Bronchial epithelial cell (primary cell): ENCODE measurements around the gene SH2B3. TPM values are rescaled to one million over a fixed set of nuclear protein-coding genes. Genes with fewer than 3 reads are reported as not detected.
A peak's percentile ranks its signal among the peaks of the same experiment; 100 is the strongest.

Experiments used
- DNase-seq: peaks from one replicate; pipeline ENCODE4 v3.0.0-alpha.2; 2010; ENCODE audit warnings: low read depth
- FAIRE-seq: peaks from 2 replicates; lab custom pipeline; 2011; peaks lifted over from hg19 to GRCh38; lab: Jason Lieb, UNC
- H3K27me3 ChIP-seq: 2 replicates; pipeline ENCODE4 v1.5.1; 2011; ENCODE audit warnings: low read length; ENCODE audit not compliant: control insufficient read depth, insufficient read depth
- H3K36me3 ChIP-seq: 2 replicates; pipeline ENCODE4 v1.5.1; 2011; ENCODE audit warnings: low read length; ENCODE audit not compliant: control insufficient read depth, insufficient read depth
- H3K4me3 ChIP-seq: 2 replicates; pipeline ENCODE4 v1.5.1; 2011; ENCODE audit warnings: mild to moderate bottlenecking, low read depth, low read length, control low read depth
- CTCF ChIP-seq: IDR thresholded peaks from 2 replicates; pipeline ENCODE4 v1.5.1; 2011; ENCODE audit warnings: mild to moderate bottlenecking, moderate library complexity, low read length, control low read depth, inconsistent platforms; ENCODE audit not compliant: insufficient read depth, severe bottlenecking
- total RNA-seq: library from RNA; depleted of rRNA; stranded (reverse); fragments of >200 nt; gene quantifications from 2 replicates; pipeline ENCODE4 v1.2.1, GENCODE V29; 2014

SH2B3 gene
- total RNA-seq, 1 donor from 2014 or later = 2.4 TPM

- H3K36me3 ChIP-seq = peaks cover 2% of the 10 kb centered on the region
- H3K4me3 ChIP-seq = no peak overlapping the region
- FAIRE-seq (no peak), DNase-seq (no peak)
- H3K27me3 ChIP-seq = no peaks in the 10 kb centered on the region
- no peak for TF ChIP-seq CTCF
These were observed 31.1 kb downstream of the SH2B3 start for GRCh38 chr12:111436811-111437210.

GRCh38 chr12:111437816-111438454 is 32.2 kb downstream of the SH2B3 start:
- no peak for FAIRE-seq
- Histone ChIP-seq H3K4me3 (no peak overlapping the region), H3K27me3 (no peaks in the 10 kb centered on the region), H3K36me3 (peaks cover 2% of the 10 kb centered on the region)
- TF ChIP-seq CTCF = no peak
- peak; percentile 89 for DNase-seq

GRCh38 chr12:111438481-111438880 is 32.8 kb downstream of the SH2B3 start:
- no peak overlapping the region for H3K4me3 ChIP-seq
- peak; percentile 84 for DNase-seq
- FAIRE-seq = no peak
- TF ChIP-seq CTCF = no peak
- peaks cover 2% of the 10 kb centered on the region for H3K36me3 ChIP-seq
- H3K27me3 ChIP-seq = no peaks in the 10 kb centered on the region

- no peak for FAIRE-seq
These were observed 34.0 kb downstream of the SH2B3 start for GRCh38 chr12:111439657-111440151.

GRCh38 chr12:111440152-111440551 is 34.4 kb downstream of the SH2B3 start:
- no peaks in the 10 kb centered on the region for H3K27me3 ChIP-seq
- peaks cover 3% of the 10 kb centered on the region for H3K36me3 ChIP-seq
- TF ChIP-seq CTCF = no peak
- DNase-seq (no peak), FAIRE-seq (no peak)
- no peak overlapping the region for H3K4me3 ChIP-seq

More at GRCh38 chr12:111439657-111440151, 34.0 kb downstream of the SH2B3 start:
- TF ChIP-seq CTCF = no peak
- no peak overlapping the region for H3K4me3 ChIP-seq
- H3K36me3 ChIP-seq = peaks cover 2% of the 10 kb centered on the region
- no peaks in the 10 kb centered on the region for H3K27me3 ChIP-seq
- DNase-seq = no peak
